HG02642 (cell line): Measurements from ENCODE around the gene RPRM.
A peak's percentile ranks its signal among the peaks of the same experiment; 100 is the strongest.
"Not testable (repeated sequence)": the region's sequence is repeated elsewhere in the genome, so short reads cannot be mapped to it uniquely, and the experiment has no call there.

Experiments used
- ATAC-seq: cut with Tn5 transposase; IDR thresholded peaks from one replicate; pipeline ENCODE4 v1.9.1; 2021; ENCODE audit warnings: mild to moderate bottlenecking; ENCODE audit not compliant: unreplicated experiment, poor library complexity

Gene RPRM

DNA sequence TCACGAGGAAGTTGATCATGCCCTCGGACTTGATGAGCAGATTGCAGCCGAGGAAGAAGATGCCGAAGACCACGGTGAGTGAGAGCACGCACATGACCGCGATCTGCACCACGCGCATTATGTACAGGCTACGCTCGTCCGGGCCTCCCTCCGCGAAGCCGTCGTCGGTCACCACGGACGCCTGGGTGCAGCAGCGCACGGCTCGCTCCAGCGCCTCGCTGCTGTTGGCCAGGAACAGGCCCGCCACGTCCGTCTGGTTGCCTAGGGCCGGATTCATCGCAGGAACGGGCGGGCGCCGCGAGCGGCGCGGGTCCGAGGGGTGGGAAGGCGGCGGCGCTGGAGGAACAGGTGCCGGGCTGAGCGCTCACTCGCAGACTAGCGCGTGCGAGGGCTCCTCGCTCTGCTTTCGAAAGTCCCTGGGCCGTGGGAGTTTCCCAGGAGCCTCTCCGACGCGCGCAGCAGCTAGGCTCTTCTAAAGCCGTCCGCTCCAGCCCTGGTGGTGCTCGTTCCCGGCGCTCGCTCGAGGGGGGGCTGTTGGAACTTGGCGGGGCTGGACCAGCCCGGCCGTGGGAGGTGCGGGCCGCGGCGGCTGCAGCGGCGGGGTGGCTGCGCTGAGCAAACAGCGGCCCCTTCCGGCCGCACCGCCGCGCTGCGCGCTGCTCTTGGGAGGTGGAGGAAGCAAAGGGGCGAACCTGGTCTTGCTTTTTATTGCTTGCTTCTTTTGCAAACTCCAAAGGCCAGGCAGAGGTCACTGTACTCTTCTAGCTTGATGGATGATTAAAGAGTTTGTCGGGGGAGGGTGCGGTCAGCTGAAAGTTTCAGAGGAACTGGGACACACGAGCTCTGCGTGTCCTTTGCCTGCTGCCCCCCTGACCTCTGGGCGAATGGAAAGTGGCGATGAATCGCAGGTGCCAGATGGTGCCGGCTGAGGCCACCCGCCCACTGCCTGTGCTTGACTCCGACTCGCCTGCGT is at the start of gene RPRM:
Gene RPRM, minus strand, starts transcription at position 474 of the 973 bp plus-strand sequence. Its CDS starts 197 bp downstream, at position 277.
- peak; percentile 93 for ATAC-seq

DNA sequence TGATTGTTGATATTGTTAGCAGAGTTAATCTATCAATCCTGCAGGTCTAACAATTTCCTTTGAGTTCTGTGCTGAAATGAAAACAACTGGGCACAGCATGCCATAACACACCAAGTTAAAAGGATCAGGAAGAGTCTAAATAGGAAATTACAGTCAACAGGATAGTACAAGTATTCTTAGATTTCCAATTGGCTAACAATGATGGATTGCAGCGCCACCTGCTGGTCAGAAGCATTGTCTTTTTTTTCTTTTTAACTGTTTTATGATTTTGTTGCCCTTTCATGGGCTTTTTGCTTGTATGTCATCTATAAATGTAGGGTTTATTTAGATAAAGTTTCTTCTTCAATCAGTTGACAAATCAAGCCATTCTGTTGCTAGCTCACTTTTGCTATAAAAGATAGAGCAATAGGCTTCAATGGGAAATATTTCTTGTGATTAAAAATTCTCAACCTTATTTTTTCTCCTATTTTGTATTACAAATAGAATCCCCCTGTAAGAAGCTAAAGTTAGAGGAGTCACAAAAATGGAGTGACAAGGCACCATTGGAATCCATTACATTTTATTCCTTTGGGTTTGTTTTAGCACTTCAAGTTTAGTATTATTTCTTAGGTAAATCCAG is 40.8 kb upstream of the RPRM start:
- no peak for ATAC-seq

DNA sequence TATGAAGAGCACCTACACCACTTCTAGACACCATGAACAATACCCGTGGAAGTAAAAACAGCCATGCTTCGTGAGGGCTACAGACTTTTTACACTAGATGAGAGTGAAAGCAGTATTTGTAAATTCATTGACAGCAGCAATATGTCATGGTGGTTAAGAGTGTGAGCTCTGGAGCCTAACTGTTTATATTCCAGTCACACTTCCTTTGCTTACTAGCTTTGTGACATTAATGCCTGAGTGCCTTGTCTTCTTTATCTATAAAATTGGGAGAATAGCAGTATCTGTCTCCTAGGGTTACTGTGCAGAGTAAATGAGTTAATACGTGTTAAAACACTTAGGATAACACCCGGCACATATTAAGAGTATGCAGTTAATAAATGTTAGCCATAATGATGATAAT is 33.8 kb upstream of the RPRM start:
- no peak for ATAC-seq

DNA sequence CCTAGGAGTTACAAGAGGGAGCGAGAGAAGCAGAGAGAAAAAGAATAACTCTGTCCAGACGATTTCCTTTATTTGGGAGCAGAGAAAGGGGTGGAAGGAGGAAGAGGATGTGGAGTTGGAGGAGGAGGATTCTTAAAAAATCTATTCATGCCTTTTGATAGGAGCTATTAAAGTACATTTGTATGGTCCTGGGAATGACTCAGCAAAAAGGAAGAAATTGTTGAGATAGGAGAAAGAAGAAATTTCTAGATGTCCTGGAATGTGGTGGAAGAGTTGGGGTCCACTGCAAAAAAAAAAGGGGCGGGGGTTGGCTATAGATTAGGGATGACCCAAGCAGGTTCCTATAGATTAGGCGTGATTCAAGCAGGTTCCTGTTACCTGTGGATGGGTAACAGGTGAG is 32.4 kb upstream of the RPRM start:
- no peak for ATAC-seq

DNA sequence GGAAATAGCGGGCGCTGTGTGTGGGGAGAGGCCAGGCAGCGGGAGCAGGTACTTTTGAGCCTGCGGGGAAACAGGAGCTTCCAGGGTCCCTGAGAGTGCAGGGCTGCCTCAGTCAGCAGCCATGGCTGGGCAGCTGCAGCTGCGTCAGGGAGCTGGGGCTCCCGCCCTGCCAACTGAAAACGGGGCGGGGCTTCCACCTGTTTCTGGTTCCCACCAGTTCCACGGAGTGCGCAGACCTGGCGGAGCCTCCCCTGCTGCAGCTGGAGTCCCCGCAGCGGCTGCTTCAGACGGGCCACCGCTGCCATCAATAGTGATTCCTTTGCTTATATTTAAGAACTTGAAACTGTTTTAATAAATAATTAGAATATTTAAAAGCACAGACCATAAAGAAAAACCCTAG is 30.6 kb upstream of the RPRM start:
- ATAC-seq = no peak

DNA sequence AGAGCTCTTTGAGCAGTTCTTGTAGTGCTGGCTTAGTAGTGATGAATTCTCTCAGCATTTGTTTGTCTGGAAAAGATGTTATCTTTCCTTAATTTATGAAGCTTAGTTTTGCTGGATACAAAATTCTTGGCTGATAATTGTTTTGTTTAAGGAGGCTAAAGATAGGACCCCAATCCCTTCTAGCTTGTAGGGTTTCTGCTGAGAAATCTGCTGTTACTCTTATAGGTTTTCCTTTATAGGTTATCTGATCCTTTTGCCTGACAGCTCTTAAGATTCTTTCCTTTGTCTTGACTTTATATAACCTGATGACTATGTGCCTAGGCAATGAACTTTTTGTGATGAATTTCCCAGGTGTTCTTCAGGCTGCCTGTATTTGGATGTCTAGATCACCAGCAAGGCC is 27.9 kb upstream of the RPRM start:
- ATAC-seq = not testable (repeated sequence)

DNA sequence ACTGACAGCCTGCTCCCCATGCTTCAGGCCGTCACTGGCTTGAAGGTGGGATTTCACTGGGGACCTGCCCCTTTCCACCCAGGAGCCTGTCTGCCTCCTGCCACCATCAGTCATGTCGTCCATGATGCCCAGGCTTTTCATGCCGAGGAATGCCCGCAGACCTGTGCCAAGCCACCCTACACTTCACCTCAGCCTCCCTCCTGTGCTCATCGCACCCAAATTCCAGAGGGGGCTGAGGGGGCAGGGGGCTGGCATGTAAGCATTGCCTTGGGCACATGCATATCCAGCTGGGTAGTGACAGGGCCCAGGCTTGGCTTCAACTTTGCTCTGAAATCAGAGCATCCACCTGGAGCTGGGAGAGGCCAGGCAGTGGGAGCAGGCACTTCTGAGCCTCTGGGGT is 20.9 kb upstream of the RPRM start:
- ATAC-seq = no peak

DNA sequence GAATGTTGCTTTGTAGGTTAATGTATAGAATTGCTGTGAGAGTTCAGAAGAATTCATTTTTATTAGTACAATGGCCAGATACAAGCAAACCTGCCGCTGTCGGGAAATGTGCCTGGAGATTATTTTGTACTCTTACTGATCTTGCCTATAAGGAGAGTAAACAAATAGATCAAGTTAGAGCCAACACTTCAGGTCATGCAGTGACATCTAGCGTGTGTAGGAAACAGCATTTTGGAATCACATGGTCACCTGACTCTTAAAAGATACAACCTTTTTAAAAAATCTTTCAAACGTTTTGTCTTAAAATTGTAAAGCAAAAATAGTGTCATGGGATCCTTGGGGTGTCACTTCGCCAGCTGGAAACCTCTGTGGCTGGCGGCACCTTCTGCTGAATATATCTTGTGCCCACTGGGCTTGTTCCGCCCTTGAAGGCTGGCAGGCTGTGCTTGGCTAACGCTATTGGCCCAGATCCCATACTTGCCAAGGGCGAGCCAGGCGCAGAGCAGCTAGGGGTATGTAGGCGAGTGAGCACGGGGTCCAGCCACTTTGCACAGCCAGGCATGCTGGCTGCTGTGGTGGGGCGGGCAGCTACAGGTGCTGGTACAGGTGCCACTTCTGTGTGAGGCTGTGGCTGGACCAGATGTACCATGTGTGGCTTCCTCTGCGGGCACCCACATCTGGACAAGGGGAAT is 19.5 kb upstream of the RPRM start:
- no peak for ATAC-seq

DNA sequence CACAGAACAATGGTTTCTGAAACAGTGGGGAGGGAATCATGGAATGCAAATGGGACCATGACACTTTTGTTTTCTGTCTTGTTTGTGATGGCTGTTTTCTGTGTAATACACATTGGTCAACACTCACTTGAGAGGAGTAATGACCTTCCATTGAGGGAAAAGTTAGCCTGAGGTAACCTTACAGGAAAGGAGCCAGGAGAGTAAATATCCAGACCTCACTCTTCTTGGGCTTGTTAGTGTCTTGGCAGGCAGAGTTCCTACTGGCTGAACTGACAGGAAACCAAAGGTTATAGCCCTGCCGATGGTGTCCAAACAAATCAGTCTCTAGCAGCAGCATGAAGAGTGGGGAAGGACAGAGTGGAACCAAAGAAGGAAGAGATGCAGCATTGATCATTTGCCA is 17.2 kb upstream of the RPRM start:
- no peak for ATAC-seq

DNA sequence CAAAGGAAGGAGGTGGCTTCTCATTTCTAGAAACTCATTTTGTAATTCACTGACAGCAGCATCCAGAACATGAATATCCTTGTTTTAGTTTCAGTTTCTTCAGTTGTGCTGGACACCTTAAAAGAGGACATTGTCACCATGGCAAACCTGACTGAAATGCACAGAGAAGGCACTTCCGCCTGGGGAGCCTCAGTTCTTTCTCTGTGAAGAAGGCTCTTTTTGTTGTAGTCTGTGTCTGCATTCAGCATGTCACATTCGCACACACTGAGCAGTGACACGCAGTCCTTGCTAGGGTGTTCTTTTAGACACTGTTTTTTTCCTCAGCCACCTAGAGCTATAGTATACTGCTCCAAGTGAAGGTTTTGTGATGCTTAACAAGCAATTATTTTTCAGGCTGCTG is 9.5 kb upstream of the RPRM start:
- no peak for ATAC-seq

DNA sequence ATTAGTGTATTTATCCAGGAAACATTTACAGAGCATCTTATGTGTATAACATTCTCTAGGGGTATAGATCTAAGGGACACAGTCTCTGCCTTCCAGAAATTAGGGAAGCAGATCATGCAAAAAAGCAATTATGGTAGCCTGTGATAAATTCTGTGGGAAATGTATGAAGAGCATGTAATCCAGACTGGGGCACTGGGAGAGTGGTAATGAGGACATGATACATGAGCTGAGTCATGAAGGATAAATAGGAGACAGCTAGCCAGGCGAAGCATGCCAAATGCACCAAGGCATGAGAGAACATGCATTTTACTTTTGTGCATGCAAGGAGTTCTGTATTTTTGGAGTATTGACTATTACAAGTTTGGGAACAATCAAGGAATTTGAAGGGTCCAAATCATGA is 8.9 kb upstream of the RPRM start:
- no peak for ATAC-seq

DNA sequence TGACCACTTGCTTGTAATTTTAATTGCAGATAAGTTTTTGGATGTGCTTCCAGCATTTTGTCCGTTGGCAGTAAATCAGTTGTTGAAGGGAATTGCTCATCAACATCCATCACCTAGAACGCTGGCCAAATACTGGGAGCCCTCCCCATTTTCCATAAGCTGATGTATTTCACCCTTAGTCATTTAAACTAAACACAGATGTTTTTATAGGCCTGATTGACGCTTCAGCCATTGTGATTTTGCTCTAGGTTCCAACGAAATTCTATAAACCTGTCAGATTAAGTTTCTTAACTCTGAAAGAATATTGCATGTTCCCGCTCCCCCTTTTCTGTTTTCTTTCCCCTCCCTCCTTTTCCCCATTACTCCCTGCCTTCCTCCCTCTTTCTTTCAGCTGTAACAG is 1.0 kb upstream of the RPRM start:
- ATAC-seq = no peak

DNA sequence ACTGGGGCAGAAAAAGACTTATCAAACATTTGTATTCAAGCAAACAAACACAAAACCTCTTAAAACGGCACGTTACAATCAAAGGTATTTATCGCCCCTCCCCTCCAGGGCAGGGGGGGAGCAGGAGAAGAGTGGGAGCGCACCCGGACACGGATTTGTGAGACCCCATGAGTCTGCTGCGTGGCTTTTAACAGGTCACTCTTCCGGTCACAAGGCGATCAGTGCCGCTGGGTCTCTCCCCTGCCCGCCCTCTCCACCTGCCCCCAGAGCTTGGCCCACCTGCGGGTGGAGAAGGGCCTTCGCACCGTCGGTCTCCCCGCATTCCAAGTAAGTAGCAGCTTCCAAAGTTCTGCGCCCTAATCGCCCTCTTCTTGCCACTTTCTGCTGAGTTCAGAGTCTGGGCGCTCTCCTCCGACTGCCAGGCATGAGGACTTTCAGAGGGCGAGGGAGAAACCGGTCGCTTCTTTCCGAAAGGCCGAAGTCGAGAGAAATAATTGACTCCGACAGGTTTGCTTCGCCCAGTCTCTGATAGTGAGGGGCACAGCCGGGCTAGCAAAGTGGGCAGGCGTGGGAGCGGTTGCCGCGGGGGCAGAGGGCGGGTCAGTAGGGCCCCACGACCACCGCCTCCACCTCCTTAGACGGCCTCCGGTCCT is 800 bp downstream of the RPRM start:
- no peak for ATAC-seq

DNA sequence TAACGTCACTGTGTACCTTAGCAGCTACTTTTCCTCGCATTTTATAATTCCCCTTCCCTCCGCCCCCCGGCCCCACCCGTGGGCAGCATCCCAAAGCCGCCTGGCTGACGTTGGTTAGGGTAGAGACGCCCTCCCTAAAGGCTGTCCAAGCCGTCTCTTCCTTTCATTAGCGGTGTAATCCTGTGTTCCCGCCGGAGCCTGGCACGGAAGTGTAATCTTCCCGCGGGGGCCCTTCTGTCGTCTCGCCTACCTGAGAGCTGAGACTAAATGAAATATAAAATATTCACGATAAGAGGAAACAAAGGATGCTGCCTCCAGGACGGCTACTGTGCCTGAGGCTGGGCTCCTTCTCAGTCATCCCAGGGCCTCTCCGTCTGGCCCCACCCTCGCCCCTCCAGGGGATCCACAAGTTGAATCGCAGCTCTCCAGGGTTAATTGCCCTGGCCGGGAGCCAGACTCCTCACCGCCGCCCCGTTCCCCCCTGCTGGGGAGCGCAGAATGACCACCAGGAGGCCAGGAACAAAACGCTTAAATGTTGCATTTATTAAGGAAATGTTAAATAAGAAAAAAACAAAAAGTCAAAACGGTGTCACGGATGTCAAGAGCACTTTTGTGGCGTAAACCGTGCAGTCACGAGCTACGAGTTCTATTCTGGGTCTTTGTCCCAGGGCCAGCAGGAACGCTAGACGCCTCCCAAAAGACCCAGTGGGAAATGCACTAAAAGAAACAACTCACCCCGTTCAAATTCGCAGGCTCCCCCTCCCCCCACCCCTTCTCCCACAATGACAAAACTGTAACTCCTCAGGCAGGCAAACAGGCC is 1.5 kb downstream of the RPRM start:
- ATAC-seq = no peak

DNA sequence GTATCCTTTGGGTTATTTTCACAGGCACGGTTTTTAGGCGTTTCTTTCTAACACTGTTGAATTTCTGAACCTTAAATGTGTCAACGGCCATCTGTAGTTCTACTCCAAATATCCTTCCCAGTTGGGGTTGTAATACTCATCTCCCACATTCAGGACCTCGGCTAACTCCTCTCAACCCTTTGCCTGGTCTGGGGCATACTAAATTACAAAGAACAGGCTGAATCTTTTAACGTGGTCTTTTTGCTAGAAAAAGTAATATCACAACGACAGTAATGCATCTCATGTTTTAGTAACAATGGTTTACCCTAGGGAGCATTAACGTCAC is 2.1 kb downstream of the RPRM start:
- no peak for ATAC-seq

DNA sequence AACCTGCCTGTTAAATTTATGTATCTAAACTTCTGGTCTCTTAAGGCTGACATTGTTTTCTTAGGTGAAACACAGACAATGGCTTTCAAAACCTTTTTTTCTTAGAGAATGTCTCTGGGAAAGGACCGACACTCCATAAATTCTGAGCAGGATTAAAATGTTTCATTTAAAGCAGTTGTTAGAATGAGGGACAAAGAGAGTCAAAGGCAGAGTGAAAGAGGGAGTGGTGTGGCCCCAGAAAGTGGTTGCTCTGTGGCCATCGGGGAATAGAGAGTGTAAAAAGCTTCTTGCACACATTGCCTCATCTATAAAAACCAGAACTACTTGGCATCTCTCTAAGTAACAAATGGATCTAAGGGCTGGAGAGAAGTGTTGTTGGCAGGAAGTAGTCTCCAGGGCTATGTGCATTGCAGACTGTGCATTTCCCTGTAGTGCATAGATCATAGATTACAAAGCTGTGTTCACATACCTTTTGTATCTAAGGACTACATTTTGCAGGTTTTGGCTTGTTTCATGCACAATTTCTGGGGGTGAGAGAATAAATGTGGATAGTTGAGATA is 3.6 kb downstream of the RPRM start:
- ATAC-seq = no peak

DNA sequence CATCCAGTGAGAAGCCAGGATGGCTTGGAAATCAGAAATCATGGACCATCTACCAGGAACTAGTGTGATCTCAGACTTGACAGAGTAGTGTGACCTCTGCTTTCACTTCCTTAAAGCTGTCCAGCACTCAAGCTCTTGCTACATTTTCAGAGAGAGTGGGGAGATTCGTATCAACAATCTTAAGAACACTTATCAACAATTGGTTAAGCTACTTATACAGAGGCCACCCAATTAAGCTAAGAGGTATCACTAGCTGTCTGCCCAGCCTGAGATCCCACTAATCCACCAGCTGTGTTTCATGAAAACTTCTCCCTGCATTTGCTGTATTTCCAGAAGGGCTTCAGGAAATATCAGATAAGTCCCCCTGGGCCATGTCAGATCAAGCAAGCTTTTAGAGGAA is 4.2 kb downstream of the RPRM start:
- ATAC-seq = no peak

DNA sequence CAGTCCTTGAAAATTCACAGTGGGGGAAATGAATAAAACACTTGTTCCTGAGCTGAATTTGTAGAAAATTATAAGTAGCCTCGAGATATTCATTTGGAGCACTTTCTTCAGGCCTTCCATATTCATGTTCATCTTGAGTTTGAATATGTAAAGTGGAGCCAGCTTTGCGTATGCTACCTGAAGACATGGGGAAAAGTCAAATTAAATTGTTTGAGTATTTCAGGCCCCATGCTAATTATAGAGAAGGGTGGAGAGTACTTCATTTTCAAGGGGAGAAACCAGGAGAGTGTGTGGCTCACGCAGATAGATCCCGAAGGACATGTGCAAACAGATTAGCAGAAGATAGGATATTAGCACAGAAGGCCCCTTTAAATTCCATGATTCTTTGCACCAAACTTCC is 7.7 kb downstream of the RPRM start:
- ATAC-seq = no peak

DNA sequence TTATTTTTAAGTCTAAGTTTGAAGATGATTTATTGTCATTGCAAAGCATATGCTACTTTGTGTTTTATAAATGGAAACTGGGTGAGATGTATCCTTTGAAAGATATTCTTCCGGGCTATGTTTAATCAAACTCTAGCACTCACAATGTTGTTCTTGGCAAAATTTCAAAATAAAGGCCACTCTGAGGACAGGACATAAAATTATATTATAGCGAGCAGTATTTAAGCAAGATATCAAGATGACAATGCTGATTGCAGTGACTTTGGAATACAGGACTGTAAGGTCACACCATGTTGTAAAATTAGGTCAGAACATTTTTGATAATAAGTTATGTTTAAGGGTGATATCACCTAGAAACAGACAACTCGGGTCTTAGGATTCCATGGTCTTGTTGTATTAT is 14.2 kb downstream of the RPRM start:
- no peak for ATAC-seq
